Testis (tissue), 2 donors: ENCODE data around the gene NRCAM.

Experiments
- CTCF ChIP-seq, 3 experiments: fragments of 450-650 bp in 2 of 3; fragments of 200-600 bp in 1 of 3; sonication (generic) in 1 of 3; IDR thresholded peaks; one replicate each; pipeline ENCODE4 v1.5.1; 2016 to 2019; ENCODE audit warnings: antibody characterized with exemption in 3 of 3, mild to moderate bottlenecking in 2 of 3, moderate library complexity in 1 of 3
- POLR2A ChIP-seq: fragments of 450-650 bp; IDR thresholded peaks from one replicate; pipeline ENCODE4 v1.6.1; 2017; ENCODE audit warnings: antibody characterized with exemption, mild to moderate bottlenecking, moderate library complexity

DNA sequence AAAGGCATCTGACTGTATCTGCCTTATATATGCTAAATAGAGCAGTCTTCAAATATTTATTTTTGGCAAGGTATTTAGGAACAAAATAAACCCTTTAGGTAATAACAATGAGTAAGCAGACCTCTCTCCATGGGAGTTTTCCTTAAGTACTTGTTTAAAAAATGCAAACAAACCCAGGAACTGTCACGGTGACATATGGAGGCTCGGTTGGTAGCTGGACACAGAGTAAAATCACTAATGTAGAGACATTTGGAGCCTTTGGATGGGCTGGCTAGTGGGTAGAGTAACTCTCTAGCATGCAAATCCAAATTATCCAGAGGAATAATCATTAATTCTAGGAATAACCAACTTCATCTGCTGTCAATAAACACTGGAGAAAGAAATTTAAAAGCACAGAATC lies 254.5 kb downstream of the NRCAM start:
- TF ChIP-seq POLR2A (no peak), CTCF (IDR thresholded peaks at IDR 0.05) (no peak)
